Colonic mucosa (tissue), 4 donors: ENCODE data around the gene GPC5. TPM values are rescaled to one million over a fixed set of nuclear protein-coding genes. Genes with fewer than 3 reads are reported as not detected.

Experiments
- DNase-seq: peaks from one replicate; pipeline ENCODE4 v3.0.0-alpha.2; 2020
- H3K27ac ChIP-seq: fragments of 200-600 bp; one replicate; pipeline ENCODE4 v1.8.0; 2021
- H3K27me3 ChIP-seq: fragments of 200-600 bp; one replicate; pipeline ENCODE4 v1.8.0; 2021
- H3K36me3 ChIP-seq: fragments of 200-600 bp; one replicate; pipeline ENCODE4 v1.8.0; 2021
- H3K4me1 ChIP-seq: fragments of 200-600 bp; one replicate; pipeline ENCODE4 v1.8.0; 2021; ENCODE audit warnings: mild to moderate bottlenecking
- H3K4me3 ChIP-seq: fragments of 200-600 bp; one replicate; pipeline ENCODE4 v1.8.0; 2021
- H3K9ac ChIP-seq, 2 donors: one replicate each; pipeline ENCODE4 v1.7.0; 2013; ENCODE audit warnings: control low read depth in 2 of 2, low read depth in 2 of 2, low read length in 2 of 2
- H3K9me3 ChIP-seq: fragments of 200-600 bp; one replicate; pipeline ENCODE4 v1.8.0; 2021
- intact Hi-C: fragments of 100-400 bp; cut with DNase I; formaldehyde crosslinking; loops from one replicate; pipeline ENCODE4 v1.14.1; 2022
- total RNA-seq, 2 donors: library from RNA; stranded (reverse); fragmentation: NEBNext Ultra II Directional in 1 of 2; extraction: Animal tissue kit (Norgen Biotek cat#: 25700) in 1 of 2; gene quantifications; one replicate each; pipeline ENCODE4 v1.2.1, GENCODE V29; 2021
- TF ChIP-seq, protein P1 (sequence below): fragments of 200-600 bp; IDR thresholded peaks from one replicate; pipeline ENCODE4 v1.8.0; 2022; ENCODE audit warnings: antibody characterized with exemption, mild to moderate bottlenecking
- donor health status: healthy.
- donor health status: DM: no; HTN: no; CAD: no.
- donor health status: DM: no; HTN: no; CAD: no.

The GPC5 gene
- total RNA-seq, 2 donors from 2014 or later: 0.42 TPM; not detected in 1

DNA sequence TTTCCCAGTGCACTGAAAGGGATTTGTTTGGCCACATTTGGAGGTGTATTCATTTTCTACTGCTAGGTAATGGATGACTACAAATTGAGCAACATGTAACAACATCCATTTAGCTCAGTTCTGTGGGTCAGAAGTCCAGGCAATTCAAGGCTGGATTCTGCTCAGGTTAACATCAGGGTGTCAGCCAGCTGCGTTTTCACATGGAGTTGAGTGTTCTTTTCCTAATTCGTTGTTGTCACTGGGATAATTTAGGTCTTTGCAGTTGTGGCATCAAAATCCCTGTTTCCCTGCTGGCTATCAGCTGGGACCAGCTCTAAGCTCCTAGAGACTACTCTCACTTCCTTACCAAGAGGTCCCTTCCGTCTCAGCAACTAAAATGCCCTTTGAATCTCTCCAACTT is 25.5 kb upstream of the GPC5 start:
- Histone ChIP-seq H3K27ac (no peak overlapping the region), H3K9ac (no peak overlapping the region), H3K27me3 (no peaks in the 10 kb centered on the region), H3K4me3 (no peak overlapping the region), H3K36me3 (no peaks in the 10 kb centered on the region), H3K4me1 (no peaks in the 10 kb centered on the region), H3K9me3 (no peaks in the 10 kb centered on the region)
- intact Hi-C loops: no loop called here
- DNase-seq: no peak
- TF ChIP-seq, protein P1, sequence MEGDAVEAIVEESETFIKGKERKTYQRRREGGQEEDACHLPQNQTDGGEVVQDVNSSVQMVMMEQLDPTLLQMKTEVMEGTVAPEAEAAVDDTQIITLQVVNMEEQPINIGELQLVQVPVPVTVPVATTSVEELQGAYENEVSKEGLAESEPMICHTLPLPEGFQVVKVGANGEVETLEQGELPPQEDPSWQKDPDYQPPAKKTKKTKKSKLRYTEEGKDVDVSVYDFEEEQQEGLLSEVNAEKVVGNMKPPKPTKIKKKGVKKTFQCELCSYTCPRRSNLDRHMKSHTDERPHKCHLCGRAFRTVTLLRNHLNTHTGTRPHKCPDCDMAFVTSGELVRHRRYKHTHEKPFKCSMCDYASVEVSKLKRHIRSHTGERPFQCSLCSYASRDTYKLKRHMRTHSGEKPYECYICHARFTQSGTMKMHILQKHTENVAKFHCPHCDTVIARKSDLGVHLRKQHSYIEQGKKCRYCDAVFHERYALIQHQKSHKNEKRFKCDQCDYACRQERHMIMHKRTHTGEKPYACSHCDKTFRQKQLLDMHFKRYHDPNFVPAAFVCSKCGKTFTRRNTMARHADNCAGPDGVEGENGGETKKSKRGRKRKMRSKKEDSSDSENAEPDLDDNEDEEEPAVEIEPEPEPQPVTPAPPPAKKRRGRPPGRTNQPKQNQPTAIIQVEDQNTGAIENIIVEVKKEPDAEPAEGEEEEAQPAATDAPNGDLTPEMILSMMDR: no peak

DNA sequence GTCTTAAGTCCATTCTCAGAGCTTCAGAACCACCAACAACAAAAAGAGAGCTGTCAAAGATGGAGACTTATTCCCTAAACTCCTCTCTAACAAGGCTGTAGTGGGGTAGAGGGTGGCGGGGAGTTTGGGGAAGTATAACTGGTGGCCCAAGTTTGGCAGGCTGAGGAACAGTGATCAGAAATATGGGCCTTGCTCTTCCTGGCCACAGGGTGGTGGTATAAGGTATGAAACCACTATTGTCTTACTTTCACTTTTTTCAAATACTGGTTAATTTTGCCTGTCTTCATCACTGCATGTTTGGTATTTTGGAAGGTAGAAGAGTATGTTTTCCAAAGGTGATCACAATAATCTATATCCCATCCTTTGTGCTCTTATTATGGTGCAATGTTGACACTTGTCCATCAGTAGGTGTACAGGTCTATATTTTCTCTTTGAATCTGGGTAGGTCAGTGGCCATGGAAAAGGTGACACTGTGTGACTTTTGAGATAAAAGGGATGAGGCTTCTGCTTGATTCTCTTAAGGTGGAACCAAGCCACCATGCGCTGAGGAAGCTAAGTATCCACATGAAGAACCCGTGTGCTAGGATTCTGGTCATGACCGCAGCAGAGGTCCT is 23.2 kb upstream of the GPC5 start:
- Histone ChIP-seq H3K9me3 (no peaks in the 10 kb centered on the region), H3K4me1 (no peaks in the 10 kb centered on the region), H3K27ac (no peak overlapping the region), H3K4me3 (no peak overlapping the region), H3K9ac (no peak overlapping the region), H3K27me3 (no peaks in the 10 kb centered on the region), H3K36me3 (no peaks in the 10 kb centered on the region)
- intact Hi-C loops: no loop called here
- TF ChIP-seq, protein P1: peak; percentile 31
- no peak for DNase-seq

DNA sequence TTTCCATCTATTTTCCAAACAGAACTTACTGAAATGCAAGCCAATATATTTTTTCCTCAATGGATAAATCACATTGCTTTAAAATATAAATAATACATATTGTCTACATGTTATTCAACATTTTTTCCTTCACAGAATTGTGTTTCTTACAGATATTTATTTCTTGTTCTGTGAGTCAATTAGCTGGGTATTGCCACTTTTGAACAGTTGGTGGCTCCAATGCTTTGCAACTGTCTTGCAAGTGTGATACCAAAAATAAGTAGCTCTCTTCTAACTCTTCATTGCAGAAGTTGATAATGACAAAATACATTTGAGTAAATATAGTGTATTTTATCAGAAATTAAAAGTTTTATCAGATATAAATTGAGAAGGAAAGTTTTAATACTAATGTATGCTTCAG is 17.1 kb upstream of the GPC5 start:
- intact Hi-C loops: loop anchor here (5.0 kb wide), 1 partner anchor 341 kb away; no protein-coding TSS in a partner anchor
- H3K27me3 ChIP-seq: no peaks in the 10 kb centered on the region
- no peaks in the 10 kb centered on the region for H3K4me1 ChIP-seq
- H3K9me3 ChIP-seq: no peaks in the 10 kb centered on the region
- DNase-seq: no peak
- H3K36me3 ChIP-seq: no peaks in the 10 kb centered on the region
- TF ChIP-seq, protein P1: no peak
- no peak overlapping the region for H3K27ac ChIP-seq
- H3K4me3 ChIP-seq: no peak overlapping the region
- H3K9ac ChIP-seq: no peak overlapping the region

DNA sequence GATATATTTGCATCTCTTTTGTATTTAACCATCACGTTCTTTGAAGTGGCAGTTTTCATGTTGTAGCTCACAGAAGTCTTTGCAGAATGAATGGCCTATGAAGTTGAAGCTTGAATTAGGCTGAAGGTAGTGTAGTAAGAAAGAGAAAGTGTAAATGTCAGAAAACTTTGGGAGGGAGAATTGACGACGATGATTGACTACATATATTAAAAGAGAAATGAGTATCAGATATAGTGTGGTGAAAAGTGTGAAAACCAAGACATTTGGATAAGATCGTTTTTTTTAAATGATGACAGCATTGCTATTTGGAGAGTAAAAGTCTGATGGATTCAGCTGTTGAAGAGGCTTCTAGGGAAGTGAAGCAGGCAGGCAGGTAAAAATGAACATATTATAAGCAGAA is 14.6 kb upstream of the GPC5 start:
- Histone ChIP-seq H3K27me3 (no peaks in the 10 kb centered on the region), H3K27ac (no peak overlapping the region), H3K9me3 (no peaks in the 10 kb centered on the region), H3K4me3 (no peak overlapping the region), H3K4me1 (no peaks in the 10 kb centered on the region), H3K9ac (no peak overlapping the region), H3K36me3 (no peaks in the 10 kb centered on the region)
- DNase-seq: no peak
- TF ChIP-seq, protein P1: no peak
- intact Hi-C loops: loop anchor here (5.0 kb wide), 1 partner anchor 338 kb away; no protein-coding TSS in a partner anchor

DNA sequence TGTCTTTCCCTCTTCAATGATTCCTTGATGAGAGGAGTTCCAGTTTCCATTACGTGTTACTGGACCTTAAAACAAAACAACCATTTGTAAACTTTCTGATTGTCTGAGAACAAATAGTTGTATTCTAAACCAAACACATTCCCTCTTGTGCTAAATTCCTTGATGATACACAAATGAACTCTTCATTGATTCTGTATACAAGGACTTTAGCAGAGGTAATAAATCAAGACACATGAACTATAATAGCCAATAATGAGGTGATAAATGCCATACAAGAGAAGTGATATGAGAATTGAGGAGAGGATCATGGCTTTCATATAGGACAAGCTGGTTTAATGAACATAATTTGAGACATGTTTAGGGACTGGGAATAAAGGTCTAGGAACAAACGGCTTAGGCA is 13.5 kb upstream of the GPC5 start:
- intact Hi-C loops: loop anchor here (5.0 kb wide), 1 partner anchor 337 kb away; no protein-coding TSS in a partner anchor
- H3K36me3 ChIP-seq: no peaks in the 10 kb centered on the region
- H3K9ac ChIP-seq: no peak overlapping the region
- no peak overlapping the region for H3K27ac ChIP-seq
- no peaks in the 10 kb centered on the region for H3K4me1 ChIP-seq
- no peaks in the 10 kb centered on the region for H3K27me3 ChIP-seq
- no peak overlapping the region for H3K4me3 ChIP-seq
- no peak for DNase-seq
- TF ChIP-seq, protein P1: no peak
- no peaks in the 10 kb centered on the region for H3K9me3 ChIP-seq
